Muscle layer of duodenum (tissue), 2 donors: ENCODE measurements around the gene CABP7.

Source experiments
- H3K27ac ChIP-seq: one replicate; pipeline ENCODE4 v1.7.0; 2013; ENCODE audit warnings: mild to moderate bottlenecking, low read length
- H3K27me3 ChIP-seq: one replicate; pipeline ENCODE4 v1.7.0; 2013; ENCODE audit warnings: low read depth, mild to moderate bottlenecking, control low read depth, low read length
- H3K36me3 ChIP-seq, 2 donors: one replicate each; pipeline ENCODE4 v1.7.0; 2013; ENCODE audit warnings: low read length in 2 of 2, control low read depth in 1 of 2, mild to moderate bottlenecking in 1 of 2; ENCODE audit not compliant: insufficient read depth in 2 of 2, control insufficient read depth in 1 of 2
- H3K4me1 ChIP-seq, 2 donors: one replicate each; pipeline ENCODE4 v1.7.0; 2013; ENCODE audit warnings: low read length in 2 of 2, mild to moderate bottlenecking in 2 of 2, control low read depth in 1 of 2, moderate library complexity in 1 of 2; ENCODE audit not compliant: insufficient read depth in 2 of 2, control insufficient read depth in 1 of 2
- H3K4me3 ChIP-seq, 2 donors: one replicate each; pipeline ENCODE4 v1.7.0; 2013; ENCODE audit warnings: low read length in 2 of 2, low read depth in 1 of 2, mild to moderate bottlenecking in 1 of 2
- H3K9me3 ChIP-seq, 2 donors: one replicate each; pipeline ENCODE4 v1.7.0; 2013; ENCODE audit warnings: low read length in 2 of 2, control low read depth in 1 of 2, mild to moderate bottlenecking in 1 of 2; ENCODE audit not compliant: control insufficient read depth in 1 of 2
- donor health status: healthy.

Gene CABP7

DNA sequence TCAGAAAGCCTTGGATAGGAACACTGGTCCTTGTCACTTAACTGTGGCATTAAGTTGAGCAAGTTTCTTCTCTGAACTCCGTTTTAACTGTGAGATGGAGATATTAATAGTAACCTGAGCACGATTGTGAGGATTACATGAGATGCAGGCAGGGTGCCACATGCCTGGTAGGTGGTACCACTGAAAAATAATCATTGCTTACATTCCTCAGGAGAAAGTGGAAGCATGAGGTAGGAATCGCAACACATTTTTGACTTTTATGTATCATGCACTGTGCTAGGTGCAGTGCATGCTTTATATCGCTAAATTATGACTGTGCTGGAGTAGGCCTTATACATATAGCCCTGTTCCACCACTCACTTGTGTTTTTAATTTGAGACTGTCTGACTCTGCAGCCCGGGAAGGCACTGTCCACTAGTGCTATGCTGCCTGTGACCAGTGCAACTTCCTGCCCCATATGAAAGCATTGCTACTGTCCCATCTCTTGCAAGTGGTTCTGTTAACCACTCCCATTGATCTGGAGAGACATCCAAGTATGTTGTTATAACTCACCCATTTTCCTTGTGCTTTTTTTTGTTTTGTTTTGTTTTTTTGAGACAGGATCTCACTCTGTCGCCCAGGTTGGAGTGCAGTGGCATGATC is 48.4 kb downstream of the CABP7 start:
- H3K9me3 ChIP-seq: no peaks in the 10 kb centered on the region
- peak overlapping the region; percentile 95 for H3K27ac ChIP-seq
- peaks cover 11 to 21% of the 10 kb centered on the region in 2 donors for H3K36me3 ChIP-seq
- H3K4me3 ChIP-seq: peak overlapping the region; percentile 99 to 100
- H3K27me3 ChIP-seq: no peaks in the 10 kb centered on the region
- peaks cover 9 to 31% of the 10 kb centered on the region in 2 donors for H3K4me1 ChIP-seq

DNA sequence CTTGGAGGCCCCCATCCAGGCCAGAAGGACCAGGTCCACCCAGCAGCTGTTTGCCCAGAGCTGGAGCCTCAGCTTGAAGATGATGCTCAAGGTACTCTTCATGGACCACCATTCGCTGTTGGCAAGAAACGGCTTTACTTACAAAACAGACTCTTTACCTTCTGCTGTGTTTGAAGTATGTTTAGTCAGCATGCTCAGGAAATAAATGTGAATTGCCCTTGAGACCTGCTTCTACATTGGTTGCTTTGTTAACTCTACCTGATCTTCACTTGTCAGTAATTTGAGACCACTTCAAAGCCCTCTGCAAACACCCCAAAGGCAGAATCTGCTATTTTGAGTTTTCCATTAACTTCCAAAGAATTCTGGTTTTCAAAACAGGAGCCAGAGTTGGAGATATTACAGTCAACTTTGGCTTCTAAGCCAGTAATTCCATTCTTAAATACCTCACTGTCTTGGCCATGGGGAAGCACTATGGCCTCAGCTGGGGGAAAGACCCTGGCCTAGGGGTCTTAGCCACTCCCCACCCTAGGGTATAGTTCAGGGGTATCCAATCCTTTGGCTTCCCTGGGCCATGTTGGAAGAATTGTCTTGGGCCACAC is 50.0 kb downstream of the CABP7 start:
- Histone ChIP-seq H3K4me1 (peaks cover 9 to 31% of the 10 kb centered on the region in 2 donors), H3K27me3 (no peaks in the 10 kb centered on the region), H3K27ac (no peak overlapping the region), H3K36me3 (peaks cover 11 to 21% of the 10 kb centered on the region in 2 donors), H3K9me3 (no peaks in the 10 kb centered on the region), H3K4me3 (no peak overlapping the region)

DNA sequence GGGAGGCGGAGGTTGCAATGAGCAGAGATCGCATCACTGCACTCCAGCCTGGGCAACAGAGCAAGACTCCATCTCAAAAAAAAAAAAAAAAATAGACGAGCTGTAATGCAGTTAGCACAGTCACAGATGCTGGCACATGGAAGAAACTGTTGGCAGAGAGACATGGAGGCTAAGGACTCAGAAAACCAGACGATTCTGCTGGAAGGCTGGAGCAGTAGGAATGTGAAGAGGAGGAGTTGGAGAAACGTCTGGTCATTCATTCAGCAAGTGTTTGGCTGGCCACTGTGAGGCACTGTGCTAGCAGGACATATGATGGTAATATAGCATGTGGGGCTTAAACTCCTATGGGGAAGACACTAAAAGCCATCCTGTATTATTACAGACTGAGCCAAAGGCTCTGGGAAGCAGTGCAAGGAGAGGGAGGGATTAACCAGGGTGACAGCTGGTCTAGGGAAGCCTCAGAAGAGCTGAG is 52.4 kb downstream of the CABP7 start:
- Histone ChIP-seq H3K27me3 (no peaks in the 10 kb centered on the region), H3K27ac (no peak overlapping the region), H3K4me3 (no peak overlapping the region), H3K36me3 (peaks cover 11 to 21% of the 10 kb centered on the region in 2 donors), H3K9me3 (no peaks in the 10 kb centered on the region), H3K4me1 (peaks cover 9 to 20% of the 10 kb centered on the region in 2 donors)

DNA sequence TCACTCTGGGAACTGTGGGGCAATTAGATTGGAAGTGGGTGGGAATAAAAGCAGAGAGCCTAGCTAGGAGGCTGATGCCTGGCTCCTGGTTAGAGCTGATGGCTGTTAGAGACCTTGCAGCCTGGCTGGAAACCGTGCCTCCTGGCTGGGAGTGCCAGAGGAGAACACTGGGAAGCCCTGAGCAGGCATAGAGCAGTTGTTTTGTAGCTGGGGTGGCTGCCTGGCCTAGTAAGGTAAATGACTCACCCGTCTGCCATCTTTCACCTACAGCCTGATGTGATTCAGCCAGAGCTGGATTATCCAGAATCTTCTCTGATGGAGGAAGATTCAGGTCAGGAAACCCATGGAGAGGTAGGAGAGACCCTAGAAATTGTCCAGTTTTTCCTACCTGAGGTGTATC is 53.4 kb downstream of the CABP7 start:
- Histone ChIP-seq H3K27me3 (no peaks in the 10 kb centered on the region), H3K9me3 (no peaks in the 10 kb centered on the region), H3K36me3 (peaks cover 11 to 21% of the 10 kb centered on the region in 2 donors), H3K27ac (no peak overlapping the region), H3K4me3 (no peak overlapping the region), H3K4me1 (peaks cover 3 to 14% of the 10 kb centered on the region in 2 donors)

DNA sequence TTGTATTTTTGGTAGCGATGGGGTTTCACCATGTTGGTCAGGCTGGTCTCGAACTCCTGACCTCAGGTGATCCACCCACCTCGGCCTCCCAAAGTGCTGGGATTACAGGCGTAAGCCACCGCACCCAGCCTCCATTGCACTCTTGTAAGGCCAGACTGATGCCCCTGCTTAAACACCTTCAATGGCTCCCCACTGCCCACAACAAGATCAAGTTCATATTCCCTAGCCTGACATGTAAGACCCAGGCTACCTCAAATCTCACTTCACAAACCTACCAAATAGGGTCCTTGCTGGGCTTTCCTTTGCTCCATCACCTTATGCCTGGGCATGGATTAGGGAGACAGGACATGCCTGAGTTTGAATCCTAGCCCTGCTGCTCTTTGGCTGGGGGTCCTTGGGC is 60.4 kb downstream of the CABP7 start:
- peaks cover 8 to 24% of the 10 kb centered on the region in 2 donors for H3K4me1 ChIP-seq
- no peak overlapping the region for H3K27ac ChIP-seq
- no peaks in the 10 kb centered on the region for H3K27me3 ChIP-seq
- no peaks in the 10 kb centered on the region for H3K36me3 ChIP-seq
- no peak overlapping the region for H3K4me3 ChIP-seq
- H3K9me3 ChIP-seq: no peaks in the 10 kb centered on the region

DNA sequence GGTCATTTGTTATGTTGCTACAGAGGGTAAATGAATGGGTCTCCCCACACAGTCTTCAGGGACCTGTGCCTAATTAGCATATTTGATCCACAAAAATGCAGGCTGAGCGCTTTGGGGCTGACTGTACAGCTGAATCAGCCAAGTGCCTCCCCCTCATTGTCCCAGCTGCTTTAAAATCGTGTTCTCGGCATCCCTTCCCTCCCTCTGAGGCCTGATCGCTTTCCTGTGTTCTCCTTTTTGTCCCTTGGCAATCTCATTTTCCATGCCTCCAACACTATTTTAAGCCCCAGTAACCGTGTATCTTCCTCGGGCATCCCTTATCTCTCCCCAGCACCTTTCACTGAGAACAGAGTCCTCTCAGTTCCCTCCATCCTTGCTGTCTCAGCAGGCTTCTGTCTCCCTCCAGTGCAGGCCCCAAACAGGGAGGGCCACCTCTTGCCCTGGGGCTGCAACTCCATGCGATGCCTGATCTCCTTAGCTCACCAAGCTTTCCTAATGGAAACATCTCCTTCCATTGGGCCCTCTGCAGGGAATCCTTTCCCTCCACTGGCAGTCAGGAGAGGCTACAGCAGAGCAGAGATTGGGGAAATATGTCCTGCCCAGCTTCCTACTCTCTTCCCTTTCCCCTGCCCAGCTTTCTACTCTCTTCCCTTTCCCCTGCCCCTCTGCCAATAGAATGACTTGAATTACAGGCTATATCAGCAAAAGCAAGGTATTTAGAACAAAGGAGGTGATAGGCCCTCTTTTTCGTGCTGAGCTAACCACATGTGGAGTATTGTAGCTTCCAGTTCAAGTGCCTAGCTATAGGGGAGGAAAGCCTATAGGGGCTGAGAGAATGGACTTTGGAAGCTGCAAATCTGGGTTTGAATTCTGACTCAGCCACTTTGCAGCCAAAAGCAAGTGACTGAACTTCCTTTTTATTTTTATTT is 61.2 kb downstream of the CABP7 start:
- H3K27ac ChIP-seq: peak overlapping the region; percentile 65
- H3K27me3 ChIP-seq: no peaks in the 10 kb centered on the region
- no peak overlapping the region for H3K4me3 ChIP-seq
- no peaks in the 10 kb centered on the region for H3K9me3 ChIP-seq
- H3K4me1 ChIP-seq: peaks cover 8 to 24% of the 10 kb centered on the region in 2 donors
- no peaks in the 10 kb centered on the region for H3K36me3 ChIP-seq
